Effector CD4-positive, alpha-beta T cell (primary cell): ENCODE measurements around the gene ULBP2.
"Not testable (repeated sequence)": the region's sequence is repeated elsewhere in the genome, so short reads cannot be mapped to it uniquely, and the experiment has no call there.

ENCODE experiments used
- DNase-seq: peaks from one replicate; pipeline ENCODE4 v3.0.0-alpha.2; 2020

Gene ULBP2

DNA sequence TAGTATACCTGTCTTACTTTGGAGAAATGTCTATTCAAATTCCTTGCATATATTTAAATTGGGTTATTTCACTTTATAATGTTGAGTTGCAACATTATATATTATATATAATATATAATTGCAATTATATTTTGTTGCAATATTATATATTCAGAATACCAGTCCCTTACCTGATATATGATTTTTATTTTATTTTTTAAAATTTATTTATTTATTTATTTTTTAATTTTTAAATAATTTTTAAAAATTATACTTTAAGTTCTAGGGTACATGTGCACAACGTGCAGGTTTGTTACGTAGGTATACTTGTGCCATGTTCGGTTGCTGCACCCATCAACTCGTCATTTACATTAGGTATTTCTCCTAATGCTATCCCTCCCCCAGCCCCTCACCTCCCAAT is 14.8 kb upstream of the ULBP2 start:
- DNase-seq = not testable (repeated sequence)

DNA sequence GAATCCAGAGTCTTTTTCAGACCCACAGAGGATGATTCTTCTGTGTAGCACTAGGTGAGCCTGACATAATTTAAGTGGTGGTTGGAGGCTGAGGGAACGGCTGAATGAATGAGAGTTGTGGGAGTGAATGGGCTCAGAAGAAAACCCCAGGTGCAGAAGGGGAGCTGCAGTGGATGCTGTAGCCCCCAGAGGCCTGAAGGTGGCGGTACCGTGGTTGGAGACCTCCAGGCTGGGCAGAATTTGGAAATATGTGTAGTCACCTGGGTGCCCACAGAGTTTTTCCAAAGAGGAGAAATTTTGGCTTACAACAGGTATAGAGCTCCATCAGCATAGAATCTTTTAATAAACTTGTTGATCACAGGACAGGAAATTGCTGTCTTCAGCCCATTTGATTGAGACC is 12.4 kb upstream of the ULBP2 start:
- no peak for DNase-seq

DNA sequence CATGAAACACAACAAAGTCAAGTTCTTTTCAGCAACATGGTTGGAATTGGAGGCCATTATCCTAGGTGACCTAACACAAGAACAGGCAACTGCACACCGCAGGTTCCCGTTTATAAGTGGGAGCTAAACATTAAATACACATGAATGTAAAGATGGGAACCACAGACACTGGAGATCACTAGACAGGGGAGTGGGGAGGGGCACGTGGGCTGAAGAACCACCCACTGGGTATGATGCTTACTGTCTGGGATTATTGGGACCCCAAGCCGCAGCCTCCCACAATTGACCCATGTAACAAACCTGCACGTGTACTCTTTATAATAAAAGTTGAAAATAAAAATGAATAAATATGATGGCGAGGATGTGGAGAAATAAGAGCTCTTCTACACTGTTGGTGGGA is 10.3 kb upstream of the ULBP2 start:
- no peak for DNase-seq

DNA sequence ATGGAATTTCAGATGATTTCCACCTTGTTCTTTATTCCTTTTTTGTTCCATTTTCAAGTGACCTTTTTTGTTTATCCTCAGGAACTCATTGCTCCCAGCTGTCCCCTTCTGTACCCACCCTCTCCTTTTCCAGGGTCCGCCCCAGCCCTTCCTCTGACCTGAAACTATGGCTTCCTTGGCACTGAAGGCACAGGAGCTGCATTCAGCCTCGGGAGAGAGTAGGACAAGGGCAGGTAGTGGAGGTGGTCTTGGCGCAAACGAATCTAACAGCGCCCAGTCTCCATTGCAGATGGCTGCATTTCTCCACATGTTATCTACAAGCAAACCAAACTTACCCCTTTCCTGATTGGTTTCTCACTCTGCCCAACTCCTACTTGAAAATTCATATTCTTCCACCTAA is 8.8 kb upstream of the ULBP2 start:
- DNase-seq = no peak

DNA sequence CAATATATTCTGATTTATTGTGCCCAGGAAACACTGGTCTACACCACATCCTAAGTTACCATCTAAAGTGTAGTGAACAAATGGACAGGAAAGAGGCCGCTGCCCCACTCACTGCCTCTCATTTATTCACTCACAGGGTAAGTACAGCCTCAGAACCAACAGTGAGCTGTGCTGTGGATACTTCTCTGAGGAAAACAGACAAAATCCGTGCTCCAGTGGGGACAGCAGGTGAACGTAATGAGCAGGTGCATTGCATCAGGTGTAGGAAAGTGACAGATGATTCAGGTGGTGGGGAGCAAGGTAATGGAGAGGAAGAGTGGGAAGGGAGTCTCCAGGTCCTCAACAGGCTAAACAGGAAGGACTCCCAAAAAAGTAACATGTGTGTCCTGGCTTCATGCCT is 8.4 kb upstream of the ULBP2 start:
- no peak for DNase-seq

DNA sequence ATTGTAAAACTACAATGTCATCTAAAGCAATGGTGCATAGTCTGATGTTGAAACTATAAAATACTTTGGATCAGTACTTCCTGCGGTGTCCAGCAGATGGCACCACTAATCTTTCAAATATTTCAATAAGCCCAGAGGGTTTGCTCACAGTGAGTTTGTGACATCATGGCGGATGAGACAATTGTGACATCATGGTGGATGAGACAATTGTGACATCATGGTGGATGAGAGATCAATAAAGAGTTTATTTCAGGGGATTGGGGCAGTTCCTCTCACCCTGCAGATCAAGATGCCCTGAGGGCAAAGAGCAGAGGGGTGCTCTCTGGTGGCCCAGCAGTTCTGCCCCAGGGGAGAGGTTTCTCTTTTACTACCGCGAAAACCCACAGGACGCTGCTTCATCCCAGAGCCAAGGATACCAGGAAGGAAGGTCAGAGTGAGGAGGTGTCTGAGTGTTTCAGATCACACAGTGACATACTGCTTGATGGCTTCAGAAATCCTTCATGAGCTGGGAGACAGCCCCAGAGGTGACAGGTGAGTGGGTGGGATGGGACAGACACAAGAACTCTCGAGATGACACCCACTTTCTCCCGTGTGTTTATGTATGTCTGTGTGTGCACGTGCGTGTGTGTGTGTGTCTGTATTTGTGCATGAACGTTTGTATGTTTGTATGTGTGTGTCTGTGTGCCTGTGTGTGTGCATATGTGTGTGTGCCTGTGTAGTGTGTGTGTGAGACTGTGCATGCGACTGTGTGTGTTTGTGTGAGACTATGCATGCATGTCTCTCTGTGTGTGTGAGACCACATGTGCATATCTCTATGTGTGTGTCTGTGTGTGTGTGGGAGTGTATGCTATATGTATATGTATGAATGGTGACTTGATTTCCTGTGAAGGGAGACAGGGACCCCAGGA is 7.3 kb upstream of the ULBP2 start:
- peak; percentile 65 for DNase-seq

DNA sequence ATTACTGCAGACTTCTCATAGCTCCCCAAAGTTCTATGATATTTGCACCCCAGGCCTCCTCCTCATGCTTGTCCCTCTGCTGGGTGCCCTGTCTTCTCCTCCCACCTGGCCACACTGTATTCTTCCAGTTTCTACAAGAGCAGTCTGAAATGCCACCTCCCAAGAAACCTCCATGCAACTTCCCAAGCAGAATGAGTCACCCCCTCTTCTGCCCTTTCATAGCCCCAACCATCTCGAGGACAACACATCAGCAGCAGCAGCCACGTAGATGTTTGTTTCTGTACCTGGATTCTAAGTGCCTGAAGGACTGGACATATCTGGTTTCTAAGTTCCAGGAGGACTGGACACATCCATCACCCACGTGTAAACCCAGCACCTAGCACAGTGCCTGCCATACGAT is 6.6 kb upstream of the ULBP2 start:
- no peak for DNase-seq

DNA sequence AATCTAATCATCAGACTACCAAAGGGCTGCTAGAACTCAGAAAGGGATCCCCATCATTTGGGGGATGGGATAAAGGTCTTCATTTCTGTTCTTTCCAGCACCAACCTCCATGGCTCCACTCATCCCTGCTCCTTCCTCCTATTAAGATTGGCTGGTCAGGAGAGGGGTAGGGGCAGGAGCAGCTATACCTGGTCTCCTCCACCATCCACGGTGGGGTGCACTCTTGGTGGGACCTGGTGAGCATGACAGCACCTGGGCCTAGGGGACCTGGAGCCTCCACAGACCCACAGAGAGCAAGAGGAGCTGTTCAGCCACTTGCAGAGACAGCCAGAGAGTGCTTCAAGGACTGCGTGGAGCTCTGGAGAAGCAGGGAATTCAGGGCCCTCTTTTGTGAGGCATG is 6.1 kb upstream of the ULBP2 start:
- no peak for DNase-seq

DNA sequence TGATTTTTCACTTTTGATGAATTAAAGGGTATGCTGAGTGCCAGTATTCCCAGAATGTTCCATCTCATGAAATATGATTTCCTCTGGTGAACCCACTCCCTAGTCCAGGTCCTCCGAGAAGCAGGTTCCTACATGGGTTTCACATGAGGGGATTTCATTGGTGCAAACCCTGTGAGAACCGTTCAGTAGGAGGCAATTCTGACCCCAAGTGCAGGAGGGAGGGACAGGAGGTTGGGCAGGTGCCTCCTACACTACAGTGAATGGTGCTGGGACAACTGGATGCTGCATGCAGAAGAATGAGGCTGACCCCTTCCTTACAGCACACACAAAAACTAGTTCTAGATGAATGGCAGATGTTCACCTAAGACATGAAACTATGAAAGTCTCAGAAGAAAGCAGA is 5.1 kb upstream of the ULBP2 start:
- DNase-seq = no peak

DNA sequence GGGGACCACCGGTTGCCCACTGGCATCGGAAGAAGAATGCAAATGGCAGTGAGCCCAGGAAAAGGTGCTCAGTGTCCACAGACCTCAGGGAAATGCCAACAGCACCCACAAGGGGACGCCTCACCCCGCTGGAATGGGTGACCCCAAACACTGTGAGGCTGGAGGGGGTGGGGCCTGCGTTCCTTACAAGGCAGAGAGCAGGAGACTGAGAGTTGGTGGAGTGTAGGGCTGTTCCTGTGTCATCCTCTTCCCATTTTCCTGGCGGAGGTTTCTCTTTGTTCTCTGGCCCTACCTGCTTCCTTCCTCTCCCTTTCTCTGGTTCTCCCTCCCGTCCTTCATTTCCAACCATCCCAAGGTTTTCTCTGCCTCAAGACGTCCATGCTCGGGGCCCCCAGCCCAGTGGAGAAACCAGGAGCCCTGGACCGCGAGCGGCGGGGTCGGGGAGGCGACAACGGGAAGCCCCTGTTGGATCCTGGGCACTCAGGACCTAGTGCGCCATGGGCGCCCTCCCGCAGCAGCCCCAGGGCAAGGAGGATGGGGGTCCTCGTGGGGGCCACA is 3.7 kb upstream of the ULBP2 start:
- DNase-seq = not testable (repeated sequence)

DNA sequence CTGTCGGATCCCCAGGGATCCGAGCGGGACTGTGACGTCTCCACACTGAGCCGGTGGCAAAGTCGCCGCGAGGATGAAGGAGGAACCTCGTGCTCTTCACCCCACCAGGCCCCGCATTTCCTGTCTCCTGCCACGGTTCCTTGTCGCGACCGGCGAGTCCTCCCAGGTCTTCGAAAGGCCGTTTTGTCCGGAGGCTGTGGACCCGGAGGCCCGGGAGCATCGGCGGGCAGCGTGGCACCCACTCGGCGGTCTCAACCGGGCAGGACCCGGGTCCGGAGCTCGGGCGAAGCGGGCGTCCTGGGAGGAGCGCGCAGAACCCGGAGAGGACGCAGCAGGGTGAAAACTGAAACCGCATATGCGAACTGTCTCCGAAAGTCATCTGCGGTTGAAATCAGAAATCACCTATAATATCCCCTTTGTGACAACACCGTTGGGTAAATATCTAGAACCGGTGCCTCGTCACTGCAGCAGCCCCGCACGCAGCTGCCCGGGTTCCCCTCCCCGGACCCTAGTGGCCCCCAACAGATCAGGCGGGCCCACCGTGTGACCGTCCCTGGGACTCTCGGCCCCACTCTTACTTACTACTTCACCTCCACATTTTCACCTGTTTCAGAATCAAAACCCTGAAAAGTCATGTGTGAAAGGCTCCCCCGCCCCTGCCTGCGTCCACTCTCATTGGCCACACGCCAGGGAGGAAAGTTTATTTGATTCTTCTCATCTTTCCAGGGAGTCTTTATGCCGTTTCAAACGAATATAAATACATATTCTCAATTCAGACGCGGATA is 3.1 kb upstream of the ULBP2 start:
- peak; percentile 42 for DNase-seq

DNA sequence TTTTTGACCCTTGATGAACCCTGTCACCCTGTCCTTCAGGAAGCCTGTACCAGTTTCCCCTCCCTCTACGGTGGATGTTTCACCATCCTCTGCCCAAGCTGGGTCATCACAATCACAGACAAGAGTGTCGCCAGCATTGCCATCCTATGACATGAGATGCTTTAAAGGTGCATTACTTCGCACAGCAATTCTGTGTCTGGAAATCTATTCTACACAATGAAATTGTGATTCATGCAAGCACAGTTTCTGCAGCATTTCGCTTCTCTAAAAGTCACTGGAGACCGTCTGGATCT is 2.5 kb upstream of the ULBP2 start:
- no peak for DNase-seq

DNA sequence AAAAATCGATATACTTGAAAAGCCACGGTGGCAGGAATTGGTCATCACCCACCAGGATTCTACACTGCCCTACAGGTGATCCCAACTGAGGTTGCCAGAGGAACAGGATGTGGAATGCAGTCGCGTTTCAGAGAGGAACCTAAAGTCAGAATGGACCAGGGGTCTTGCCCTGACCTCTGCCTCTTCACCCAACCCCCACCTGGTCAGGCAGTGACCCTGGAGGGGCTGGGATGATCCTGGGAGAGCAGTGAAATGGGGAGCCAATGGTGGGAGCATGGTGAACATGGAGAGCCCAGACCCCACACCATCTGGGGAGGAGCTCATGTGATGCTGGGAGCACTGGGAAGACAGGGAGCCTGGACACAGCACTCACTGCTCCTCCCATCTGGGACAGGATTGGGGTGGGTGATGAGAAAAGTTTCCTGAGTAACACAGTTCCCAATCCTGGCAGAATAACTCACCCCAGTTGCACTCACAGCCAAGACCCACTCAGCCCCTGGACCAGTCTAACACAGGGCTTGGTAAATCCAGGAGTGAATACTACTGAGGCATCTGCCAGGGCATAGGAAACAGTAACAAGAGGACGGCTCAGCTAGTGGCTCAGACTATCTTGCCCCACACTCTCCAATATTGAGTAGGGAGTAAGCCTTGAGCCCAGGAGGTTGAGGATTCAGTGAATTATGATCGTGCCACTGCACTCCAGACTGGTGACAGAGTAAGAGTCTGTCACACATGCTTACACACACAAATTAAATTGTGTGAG is 1.7 kb upstream of the ULBP2 start:
- DNase-seq = no peak

DNA sequence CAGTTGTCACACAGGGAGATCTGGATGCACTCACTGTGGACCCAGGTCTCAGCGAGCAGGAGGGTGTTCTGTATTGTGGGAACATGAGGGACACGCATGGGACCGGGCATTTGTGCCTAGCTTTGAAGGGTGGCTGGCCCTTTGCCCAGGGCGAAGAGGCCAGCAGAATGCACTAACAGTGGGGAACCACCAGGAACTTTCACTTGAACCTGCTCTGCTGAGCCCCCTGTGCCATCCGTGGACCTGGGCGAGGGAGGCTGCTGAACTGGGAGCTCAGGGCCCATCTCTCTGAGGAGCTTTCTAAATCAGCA is 1.2 kb upstream of the ULBP2 start:
- no peak for DNase-seq

DNA sequence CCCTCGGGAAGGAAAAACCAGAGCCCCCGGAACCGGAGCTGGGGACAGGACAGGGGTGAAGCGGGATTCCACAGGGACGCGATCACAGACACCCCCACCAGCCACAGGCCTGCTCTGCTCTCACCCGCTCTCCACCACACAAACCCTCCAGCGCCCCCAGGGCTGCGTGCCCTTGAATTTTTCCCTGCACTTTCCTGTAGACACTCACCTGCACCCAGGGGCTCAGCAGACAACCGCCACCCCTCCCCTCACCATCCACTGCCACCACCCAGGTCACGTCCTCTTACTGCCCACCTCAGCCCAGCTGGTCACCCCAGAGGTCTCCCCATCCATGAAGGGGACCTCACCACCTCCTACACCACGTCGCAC is 631 bp downstream of the ULBP2 start:
- no peak for DNase-seq

DNA sequence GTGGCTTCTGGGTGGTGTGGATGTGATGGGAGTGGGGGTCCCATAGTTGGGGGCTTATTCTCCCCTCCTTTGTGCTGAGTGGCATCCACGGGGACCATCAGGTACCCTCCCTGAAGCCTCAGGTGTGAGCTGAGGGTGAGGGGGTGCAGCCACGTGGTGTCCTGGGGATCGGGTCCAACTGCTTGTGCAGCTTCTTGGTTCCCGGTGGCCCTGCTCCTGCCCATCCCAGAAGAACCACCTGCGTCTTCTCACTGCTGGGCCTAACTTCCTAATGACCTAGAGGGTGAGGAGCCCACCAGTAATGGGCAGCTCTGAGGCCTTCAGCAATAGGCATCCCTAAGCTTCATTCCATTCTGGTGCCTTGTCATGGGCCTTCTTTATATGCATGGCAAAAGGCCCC is 1.5 kb downstream of the ULBP2 start:
- not testable (repeated sequence) for DNase-seq

DNA sequence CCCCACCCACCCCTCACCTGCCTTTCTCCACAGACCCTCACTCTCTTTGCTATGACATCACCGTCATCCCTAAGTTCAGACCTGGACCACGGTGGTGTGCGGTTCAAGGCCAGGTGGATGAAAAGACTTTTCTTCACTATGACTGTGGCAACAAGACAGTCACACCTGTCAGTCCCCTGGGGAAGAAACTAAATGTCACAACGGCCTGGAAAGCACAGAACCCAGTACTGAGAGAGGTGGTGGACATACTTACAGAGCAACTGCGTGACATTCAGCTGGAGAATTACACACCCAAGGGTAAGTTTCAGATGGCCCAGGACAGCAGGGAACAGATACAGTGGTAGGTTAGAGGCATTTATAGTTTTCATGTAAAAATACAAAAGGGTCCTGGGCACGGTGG is 3.5 kb downstream of the ULBP2 start:
- not testable (repeated sequence) for DNase-seq

DNA sequence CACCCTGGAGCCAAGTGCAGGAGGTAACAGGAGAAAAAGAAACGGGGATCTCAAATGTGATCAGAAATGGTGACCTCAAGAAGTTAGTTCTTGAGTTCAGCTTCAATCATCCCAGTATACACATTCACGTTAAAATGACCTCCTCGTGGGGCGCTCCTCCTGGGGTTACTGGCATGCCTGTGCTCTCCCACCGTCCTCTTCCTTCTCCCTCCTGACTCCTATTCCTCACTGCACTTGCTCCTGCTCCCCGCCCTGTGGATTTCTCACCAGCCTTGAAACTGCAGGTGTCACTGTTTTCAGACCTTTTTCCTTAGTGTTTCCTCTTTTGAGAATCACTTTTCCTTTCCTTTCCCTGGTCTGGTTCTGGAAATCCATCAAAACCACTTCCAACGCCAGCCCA is 4.8 kb downstream of the ULBP2 start:
- not testable (repeated sequence) for DNase-seq

DNA sequence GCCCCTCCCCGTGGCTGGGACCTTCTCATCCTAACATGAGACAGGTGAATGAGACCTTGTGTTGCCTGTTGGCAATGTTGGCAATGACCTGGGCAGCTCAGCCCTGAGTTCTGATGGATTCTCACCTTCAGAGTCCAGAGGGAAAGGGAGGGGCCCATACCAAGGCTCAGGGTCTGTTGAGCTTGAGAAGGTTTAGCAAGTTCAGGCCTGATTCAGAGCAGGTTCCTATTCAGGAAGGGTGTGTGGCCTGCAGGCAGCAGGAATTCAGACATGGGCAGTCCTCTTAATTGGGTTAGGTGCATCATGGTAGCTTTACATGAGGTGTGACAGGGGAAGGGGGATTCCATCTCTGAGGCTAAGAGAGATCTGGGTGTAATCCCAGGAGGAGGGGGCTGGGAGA is 5.7 kb downstream of the ULBP2 start:
- DNase-seq = not testable (repeated sequence)

DNA sequence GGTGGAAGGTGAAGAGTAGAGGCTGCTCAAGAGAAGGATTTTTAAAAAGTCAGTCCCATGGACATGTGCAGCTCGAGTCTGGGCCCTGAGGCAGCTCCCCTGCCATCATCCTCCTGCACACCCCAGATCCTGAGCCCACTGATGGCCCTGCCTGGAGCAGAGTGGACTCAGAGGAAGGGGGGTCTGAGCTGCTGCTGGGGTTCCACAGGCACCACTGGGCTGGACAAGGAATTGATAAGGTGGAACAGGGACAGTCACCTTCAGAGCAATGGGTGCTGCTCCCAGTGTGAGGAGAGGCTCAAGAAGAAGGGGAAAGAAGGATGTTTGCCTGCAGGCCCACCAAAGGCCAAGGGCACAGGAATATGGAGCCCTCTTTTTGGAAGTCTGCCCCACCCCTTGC is 6.2 kb downstream of the ULBP2 start:
- no peak for DNase-seq

DNA sequence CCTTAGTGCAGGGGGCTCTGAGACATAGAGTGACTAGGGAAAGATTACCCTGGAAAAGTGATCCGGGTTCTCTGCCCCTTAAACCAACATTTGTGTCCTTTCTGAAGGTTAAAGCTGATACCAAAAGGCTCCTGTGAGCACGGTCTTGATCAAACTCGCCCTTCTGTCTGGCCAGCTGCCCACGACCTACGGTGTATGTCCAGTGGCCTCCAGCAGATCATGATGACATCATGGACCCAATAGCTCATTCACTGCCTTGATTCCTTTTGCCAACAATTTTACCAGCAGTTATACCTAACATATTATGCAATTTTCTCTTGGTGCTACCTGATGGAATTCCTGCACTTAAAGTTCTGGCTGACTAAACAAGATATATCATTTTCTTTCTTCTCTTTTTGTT is 6.8 kb downstream of the ULBP2 start:
- no peak for DNase-seq

DNA sequence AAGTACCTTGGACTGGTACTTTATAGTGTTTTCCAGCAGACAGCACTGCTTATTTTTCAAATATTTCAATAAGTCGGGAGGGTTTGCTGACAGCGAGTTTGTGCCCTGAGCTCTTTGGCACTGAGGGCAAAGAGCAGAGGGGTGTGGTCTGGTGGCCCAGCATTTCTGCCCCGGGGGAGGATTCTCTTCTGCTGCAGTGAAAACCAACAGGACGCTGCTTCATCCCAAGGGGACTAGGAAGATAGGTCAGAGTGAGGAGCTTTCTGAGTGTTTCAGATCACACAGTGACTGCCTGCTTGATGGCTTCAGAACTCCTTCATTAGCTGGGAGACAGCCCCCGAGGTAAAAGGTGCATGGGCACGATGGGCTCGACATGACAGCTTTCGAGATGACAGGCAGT is 8.6 kb downstream of the ULBP2 start:
- DNase-seq = no peak

DNA sequence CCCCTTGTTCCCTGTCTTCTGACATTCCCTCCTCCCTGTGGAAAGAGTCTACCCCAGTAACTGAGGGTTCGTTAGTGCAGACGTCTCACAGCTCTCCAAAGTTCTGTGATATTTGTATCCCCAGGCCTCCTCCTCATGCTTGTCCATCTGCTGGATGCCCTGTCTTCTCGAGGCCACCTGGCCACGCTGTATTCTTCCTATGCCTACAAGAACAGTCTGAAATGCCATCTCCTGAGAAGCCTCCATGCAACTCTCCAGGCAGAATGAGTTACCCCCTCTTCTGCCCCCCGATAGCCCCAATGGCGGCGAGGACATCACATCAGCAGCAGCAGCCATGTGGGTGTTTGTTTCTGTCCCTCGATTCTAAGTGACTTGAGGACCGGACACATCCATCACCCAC is 9.3 kb downstream of the ULBP2 start:
- no peak for DNase-seq

DNA sequence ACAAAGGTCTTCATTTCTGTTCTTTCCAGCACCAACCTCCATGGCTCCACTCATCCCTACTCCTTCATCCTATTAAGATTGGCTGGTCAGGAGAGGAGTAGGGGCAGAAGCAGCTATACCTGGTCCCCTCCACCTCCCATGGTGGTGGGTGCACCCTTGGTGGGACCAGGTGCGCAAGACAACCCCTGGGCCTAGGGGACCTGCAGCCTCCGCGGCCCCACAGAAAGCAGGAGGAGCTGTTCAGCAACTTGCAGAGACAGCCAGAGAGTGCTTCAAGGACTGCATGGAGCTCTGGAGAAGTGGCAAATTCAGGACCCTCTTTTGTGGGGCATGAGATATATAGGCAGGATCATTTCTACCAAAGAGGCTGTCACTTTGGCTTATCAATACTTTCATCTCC is 9.8 kb downstream of the ULBP2 start:
- DNase-seq = no peak
